CD14-positive monocyte (primary cell): ENCODE data around the gene MAP2K5. TPM values are rescaled to one million over a fixed set of nuclear protein-coding genes. Genes with fewer than 3 reads are reported as not detected.

Experiments used
- DNase-seq, 3 donors: peaks; one replicate each; pipeline ENCODE4 v3.0.0-alpha.2; 2011 to 2022
- H2AFZ ChIP-seq: 2 replicates; pipeline ENCODE4 v1.6.0; 2012; ENCODE audit warnings: mild to moderate bottlenecking, low read depth, low read length, inconsistent platforms; ENCODE audit not compliant: insufficient read depth, poor library complexity, severe bottlenecking
- H3K27ac ChIP-seq, 2 donors: 1 replicate in 1 of 2; 2 replicates in 1 of 2; pipeline ENCODE4 v1.5.1; 2012 to 2013; ENCODE audit warnings: low read length in 2 of 2, control low read depth in 1 of 2, inconsistent platforms in 1 of 2, low read depth in 1 of 2, mild to moderate bottlenecking in 1 of 2
- H3K27me3 ChIP-seq, 2 donors: one replicate each; pipeline versions ENCODE4 v1.6.0 to v1.6.1; 2011 to 2013; ENCODE audit warnings: low read length in 2 of 2; ENCODE audit not compliant: control insufficient read depth in 2 of 2, insufficient read depth in 2 of 2
- H3K36me3 ChIP-seq, 2 donors: replicated peaks in 1 of 2; 1 replicate in 1 of 2; 2 replicates in 1 of 2; pipeline versions ENCODE4 v1.5.1 to v1.6.1; 2012 to 2013; ENCODE audit warnings: low read length in 2 of 2, control low read depth in 1 of 2, inconsistent platforms in 1 of 2, mild to moderate bottlenecking in 1 of 2; ENCODE audit not compliant: insufficient read depth in 2 of 2, control insufficient read depth in 1 of 2
- H3K4me1 ChIP-seq, 2 donors: 1 replicate in 1 of 2; 2 replicates in 1 of 2; pipeline versions ENCODE4 v1.5.1 to v1.6.1; 2012 to 2013; ENCODE audit warnings: low read length in 2 of 2, control low read depth in 1 of 2, inconsistent platforms in 1 of 2, mild to moderate bottlenecking in 1 of 2, moderate library complexity in 1 of 2; ENCODE audit not compliant: insufficient read depth in 2 of 2, control insufficient read depth in 1 of 2
- H3K4me2 ChIP-seq: replicated peaks from 2 replicates; pipeline ENCODE3; 2012; ENCODE audit warnings: low read length, moderate library complexity, mild to moderate bottlenecking; ENCODE audit not compliant: poor library complexity, severe bottlenecking; ENCODE audit errors: extremely low read depth
- H3K4me3 ChIP-seq, 3 experiments: fragments of 200-600 bp in 1 of 3; sonication (generic) in 1 of 3; replicated peaks in 1 of 3; 1 replicate in 2 of 3; 2 replicates in 1 of 3; pipeline ENCODE4 v1.5.1; 2011 to 2013; ENCODE audit warnings: low read length in 3 of 3, mild to moderate bottlenecking in 3 of 3, control low read depth in 2 of 3, low read depth in 2 of 3, inconsistent platforms in 1 of 3, moderate library complexity in 1 of 3
- H3K79me2 ChIP-seq: 2 replicates; pipeline ENCODE4 v1.6.0; 2012; ENCODE audit warnings: mild to moderate bottlenecking, control low read depth, inconsistent platforms, low read length, moderate library complexity; ENCODE audit not compliant: insufficient read depth
- H3K9ac ChIP-seq: 2 replicates; pipeline ENCODE4 v1.6.0; 2017; ENCODE audit warnings: low read length, mild to moderate bottlenecking; ENCODE audit not compliant: insufficient read depth, poor library complexity, severe bottlenecking
- H3K9me3 ChIP-seq, 2 donors: replicated peaks in 1 of 2; 1 replicate in 1 of 2; 2 replicates in 1 of 2; pipeline versions ENCODE4 v1.5.1 to v1.6.1; 2012 to 2013; ENCODE audit warnings: low read length in 2 of 2, control low read depth in 1 of 2; ENCODE audit not compliant: control insufficient read depth in 1 of 2, insufficient read depth in 1 of 2
- H4K20me1 ChIP-seq: 2 replicates; pipeline ENCODE4 v1.6.0; 2012; ENCODE audit warnings: mild to moderate bottlenecking, low read length, control low read depth, moderate library complexity; ENCODE audit not compliant: insufficient read depth
- H3K27ac Mint-ChIP-seq, 7 donors: one replicate each; pipeline ENCODE4 v1.8.0; 2020; ENCODE audit warnings: mild to moderate bottlenecking in 7 of 7, mixed read lengths in 7 of 7, moderate library complexity in 6 of 7, inconsistent platforms in 2 of 7
- H3K27me3 Mint-ChIP-seq, 3 donors: one replicate each; pipeline ENCODE4 v1.8.0; 2021 to 2022; ENCODE audit warnings: low read depth in 3 of 3, mild to moderate bottlenecking in 3 of 3, mixed read lengths in 3 of 3, moderate library complexity in 3 of 3, inconsistent platforms in 1 of 3
- H3K36me3 Mint-ChIP-seq, 2 donors: one replicate each; pipeline ENCODE4 v1.8.0; 2020; ENCODE audit warnings: mixed read lengths in 2 of 2, inconsistent platforms in 1 of 2, mild to moderate bottlenecking in 1 of 2
- H3K4me1 Mint-ChIP-seq: one replicate; pipeline ENCODE4 v1.8.0; 2020; ENCODE audit warnings: mild to moderate bottlenecking, mixed read lengths
- H3K4me3 Mint-ChIP-seq, 2 donors: one replicate each; pipeline ENCODE4 v1.8.0; 2020; ENCODE audit warnings: mild to moderate bottlenecking in 2 of 2, mixed read lengths in 2 of 2, moderate library complexity in 1 of 2
- H3K9me3 Mint-ChIP-seq, 7 donors: one replicate each; pipeline ENCODE4 v1.8.0; 2020 to 2022; ENCODE audit warnings: mixed read lengths in 7 of 7, mild to moderate bottlenecking in 6 of 7, moderate library complexity in 6 of 7, inconsistent platforms in 2 of 7
- CTCF ChIP-seq: fragments of 200-600 bp; IDR thresholded peaks from one replicate; pipeline ENCODE4 v1.8.0; 2022; ENCODE audit warnings: antibody characterized with exemption, mild to moderate bottlenecking
- WGBS: methylation state at CpG from one replicate; pipeline ENCODE4 v1.1.5; 2013; ENCODE audit warnings: missing lambda C conversion rate; ENCODE audit not compliant: insufficient coverage; 5-methylcytosine and 5-hydroxymethylcytosine counted together
- intact Hi-C, 2 donors: fragments of 100-400 bp; cut with micrococcal nuclease; formaldehyde crosslinking; loops; one replicate each; pipeline versions ENCODE4 v1.15.0 to v1.15.1; 2023
- polyA plus RNA-seq, 3 donors: library from polyadenylated mRNA; depleted of rRNA in 1 of 3; unstranded in 2 of 3; stranded (reverse) in 1 of 3; fragments of 300-500 nt in 2 of 3; fragments of >200 nt in 1 of 3; fragmentation: Illumina TruSeq in 2 of 3; gene quantifications; 1 replicate in 2 of 3; 2 replicates in 1 of 3; pipeline ENCODE4 v1.2.3, GENCODE V29; 2012 to 2021

The MAP2K5 gene
- polyA plus RNA-seq, 3 donors: 10.2 to 11.3 (median 10.6) TPM

GRCh38 chr15:67674983-67675382 lies 132.5 kb downstream of the MAP2K5 start:
- H3K36me3 Mint-ChIP-seq: peaks cover 20 to 22% of the 10 kb centered on the region in 2 donors
- no peak for TF ChIP-seq CTCF
- no peaks in the 10 kb centered on the region for H3K4me1 Mint-ChIP-seq
- Histone ChIP-seq H3K4me1 (no peaks in the 10 kb centered on the region), H3K27me3 (no peaks in the 10 kb centered on the region), H2AFZ (no peak overlapping the region), H3K9ac (no peak overlapping the region), H4K20me1 (no peaks in the 10 kb centered on the region), H3K9me3 (no peaks in the 10 kb centered on the region), H3K27ac (no peak overlapping the region), H3K79me2 (no peaks in the 10 kb centered on the region), H3K36me3 (peaks cover 0 to 3% of the 10 kb centered on the region in 2 donors), H3K4me2 (no peak overlapping the region), H3K4me3 (no peak overlapping the region)
- intact Hi-C loops: no loop called here
- no peak for DNase-seq
- WGBS: no CpG with 5 or more reads among the region's 3 CpGs
- no peak overlapping the region for H3K27ac Mint-ChIP-seq
- peaks cover 0 to 5% (median 2%) of the 10 kb centered on the region in 7 donors for H3K9me3 Mint-ChIP-seq
- no peaks in the 10 kb centered on the region for H3K27me3 Mint-ChIP-seq
- H3K4me3 Mint-ChIP-seq: no peak overlapping the region

GRCh38 chr15:67678089-67678488 lies 135.6 kb downstream of the MAP2K5 start:
- Mint-ChIP-seq H3K27ac (no peak overlapping the region), H3K9me3 (peaks cover 0 to 15% (median 6%) of the 10 kb centered on the region in 7 donors), H3K36me3 (peaks cover 17 to 20% of the 10 kb centered on the region in 2 donors), H3K4me1 (no peaks in the 10 kb centered on the region), H3K4me3 (no peak overlapping the region), H3K27me3 (no peaks in the 10 kb centered on the region)
- Histone ChIP-seq H3K4me1 (no peaks in the 10 kb centered on the region), H3K4me3 (no peak overlapping the region), H3K27me3 (no peaks in the 10 kb centered on the region), H3K36me3 (peaks cover 0 to 9% of the 10 kb centered on the region in 2 donors), H3K9ac (no peak overlapping the region), H4K20me1 (no peaks in the 10 kb centered on the region), H3K79me2 (no peaks in the 10 kb centered on the region), H3K9me3 (peaks cover 3 to 6% of the 10 kb centered on the region in 2 donors), H3K27ac (no peak overlapping the region), H2AFZ (no peak overlapping the region), H3K4me2 (no peak overlapping the region)
- no peak for TF ChIP-seq CTCF
- no CpG with 5 or more reads among the region's 2 CpGs for WGBS
- intact Hi-C loops: no loop called here
- DNase-seq: no peak
